Activated CD8-positive, alpha-beta memory T cell treated with anti-CD3 and anti-CD28 coated beads, Interleukin-2, amount 50 U/mL, for 24 hours (primary cell): Measurements from ENCODE around the gene PTPRN.
"Not testable (repeated sequence)": the region's sequence is repeated elsewhere in the genome, so short reads cannot be mapped to it uniquely, and the experiment has no call there.

Experiments used
- DNase-seq: peaks from one replicate; pipeline ENCODE4 v3.0.0-alpha.2; 2020; ENCODE audit errors: extremely low read depth

PTPRN gene

DNA sequence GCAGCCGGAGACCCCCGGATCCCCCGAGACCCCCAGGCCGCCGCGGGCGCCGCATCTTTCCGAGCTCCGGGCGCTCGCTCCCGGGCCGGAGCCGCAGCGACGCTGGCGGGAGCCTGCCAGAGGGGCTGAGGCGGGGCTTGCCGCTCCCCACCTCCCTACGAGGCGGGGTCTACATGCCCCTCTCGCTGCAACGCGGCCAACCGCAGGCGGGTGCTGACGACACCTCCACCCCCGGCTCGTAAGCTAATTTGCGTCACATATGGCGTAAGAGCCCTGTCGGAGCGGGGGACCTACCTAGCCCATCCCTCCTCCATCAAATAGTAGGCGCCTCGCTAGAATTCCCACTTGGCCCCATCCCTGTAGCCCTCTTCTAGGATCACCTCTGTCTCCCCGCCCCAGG lies at the start of gene PTPRN:
Gene PTPRN, minus strand, starts transcription at position 124 of the 400 bp plus-strand sequence. Its CDS starts 69 bp downstream, at position 55.
- DNase-seq, result no peak

DNA sequence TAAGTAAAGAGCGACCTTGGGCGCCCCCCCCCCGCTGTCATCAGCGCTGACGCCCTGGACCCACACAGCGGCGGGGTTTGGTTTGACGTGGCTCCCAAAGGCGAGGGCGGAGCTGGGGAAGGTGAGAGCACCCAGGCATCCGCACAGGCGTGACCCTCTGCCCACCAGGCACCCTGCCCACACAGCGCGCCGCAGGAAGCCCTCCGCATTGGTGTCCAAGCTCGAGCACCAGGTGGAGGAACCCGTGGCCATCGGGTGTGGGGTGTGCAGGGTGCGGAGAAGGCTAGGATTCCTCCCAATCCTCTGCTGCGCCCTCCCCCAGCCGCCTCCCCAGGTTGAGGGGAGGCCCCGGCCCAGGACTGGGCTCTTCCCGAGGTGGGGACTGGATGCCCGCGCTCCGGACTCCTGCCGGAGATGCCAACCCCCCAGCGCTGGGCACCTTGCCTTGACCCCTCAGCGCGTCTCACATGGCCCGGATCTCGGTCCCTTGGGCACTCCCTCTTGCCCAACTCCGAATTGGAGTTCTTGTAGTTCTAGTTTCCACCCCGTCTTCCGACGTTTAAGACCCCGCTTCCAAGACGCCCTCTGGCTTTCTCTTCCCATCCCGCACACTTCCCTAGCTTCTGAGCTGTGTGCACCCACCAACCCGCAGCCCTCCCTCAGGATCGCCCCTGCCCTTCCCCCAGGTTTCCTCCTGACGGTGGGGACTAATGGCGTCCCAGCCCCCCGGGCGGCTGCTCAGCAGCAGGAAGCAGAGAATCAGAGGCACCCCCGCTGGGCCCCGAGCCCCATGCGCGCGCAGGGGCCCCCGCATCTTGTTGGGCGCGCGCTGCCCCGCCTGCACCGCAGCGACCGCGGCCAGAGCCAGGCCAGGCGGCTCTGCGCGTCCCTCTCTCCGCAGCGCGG lies 49.2 kb upstream of the PTPRN start:
- DNase-seq, result no peak

DNA sequence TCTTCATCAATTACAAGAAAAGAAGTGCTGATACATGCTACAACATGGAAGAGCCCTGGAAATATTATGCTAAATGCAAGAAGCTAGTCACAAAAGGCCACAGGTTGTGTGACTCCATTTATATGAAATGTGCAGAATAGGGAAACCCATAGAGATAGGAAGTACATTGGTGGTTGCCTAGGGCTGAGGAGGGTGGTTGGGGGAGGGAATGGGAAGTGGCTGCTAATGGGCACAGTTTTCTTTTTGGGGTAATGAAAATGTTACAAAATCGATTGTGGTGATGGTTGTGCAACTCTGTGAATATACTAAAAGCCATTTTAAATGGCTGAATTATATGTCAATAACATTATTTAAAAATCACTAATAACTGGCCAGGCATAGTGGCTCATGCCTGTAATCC lies 47.6 kb upstream of the PTPRN start:
- DNase-seq, result no peak

DNA sequence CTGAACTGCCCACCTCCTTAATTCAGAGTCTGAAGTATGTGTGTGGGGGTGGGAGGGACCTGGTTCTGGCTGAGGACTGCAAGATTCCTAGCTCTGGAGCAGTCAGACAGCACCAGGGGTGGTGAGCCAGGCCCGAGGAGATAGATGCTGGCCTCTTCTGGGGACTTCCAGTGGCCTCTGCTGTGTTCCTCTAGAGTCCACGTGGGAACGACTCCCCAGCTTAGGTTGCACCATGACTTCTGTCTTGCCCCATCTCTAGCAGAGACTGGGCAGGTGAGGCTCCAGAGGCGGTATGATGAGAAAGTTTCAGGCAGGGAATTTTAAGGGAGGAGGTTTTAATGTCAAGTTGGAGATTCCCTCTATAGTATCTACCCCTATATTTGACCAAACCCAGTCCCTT lies 45.4 kb upstream of the PTPRN start:
- no peak for DNase-seq

DNA sequence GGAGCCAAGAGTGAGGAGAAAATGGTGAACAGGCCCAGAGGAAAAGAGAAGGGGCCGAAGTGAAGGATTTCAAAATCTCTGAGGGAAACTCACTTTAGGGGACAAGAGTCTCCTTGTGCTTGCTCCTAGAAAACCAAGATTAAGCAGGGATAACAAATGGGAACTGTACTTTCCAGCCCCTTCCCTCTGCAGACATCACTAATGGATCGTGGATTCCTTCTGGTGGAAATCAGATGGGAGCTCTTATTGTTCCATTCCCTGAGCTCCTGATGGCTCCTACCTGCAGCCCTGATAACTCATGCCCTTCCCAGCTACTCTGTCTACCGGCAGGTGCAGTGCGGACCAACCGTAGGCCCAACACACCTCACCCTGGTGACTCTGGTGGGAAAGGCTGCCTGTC lies 43.9 kb upstream of the PTPRN start:
- no peak for DNase-seq

DNA sequence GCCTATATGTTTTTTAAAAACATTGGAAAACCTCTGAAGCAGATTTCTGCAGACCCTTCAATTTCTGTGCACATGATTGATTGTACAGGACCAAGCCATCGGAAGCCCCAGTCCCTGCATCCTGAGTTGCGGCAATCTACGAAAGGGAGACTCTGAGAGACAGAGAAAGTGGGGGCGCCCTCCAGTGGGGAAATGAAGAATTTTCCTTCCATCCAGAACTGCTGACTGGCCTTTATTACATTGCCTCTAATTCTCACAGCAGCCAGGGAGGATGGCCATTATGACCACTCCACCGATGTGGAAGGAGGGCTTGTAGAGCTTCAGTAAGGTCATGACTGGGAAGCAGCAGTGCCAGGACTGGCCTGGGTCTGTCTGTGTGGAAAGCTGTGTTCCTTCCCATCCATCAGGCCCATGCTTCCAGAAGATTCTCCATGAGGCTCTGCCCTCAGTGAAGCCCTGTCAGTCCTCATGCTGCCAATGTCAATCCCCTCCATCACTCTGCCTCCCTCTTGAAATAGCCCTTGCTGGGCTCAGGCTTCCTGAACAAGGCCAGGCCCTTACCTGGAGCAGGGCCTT lies 43.3 kb upstream of the PTPRN start:
- DNase-seq, result peak; percentile 43

DNA sequence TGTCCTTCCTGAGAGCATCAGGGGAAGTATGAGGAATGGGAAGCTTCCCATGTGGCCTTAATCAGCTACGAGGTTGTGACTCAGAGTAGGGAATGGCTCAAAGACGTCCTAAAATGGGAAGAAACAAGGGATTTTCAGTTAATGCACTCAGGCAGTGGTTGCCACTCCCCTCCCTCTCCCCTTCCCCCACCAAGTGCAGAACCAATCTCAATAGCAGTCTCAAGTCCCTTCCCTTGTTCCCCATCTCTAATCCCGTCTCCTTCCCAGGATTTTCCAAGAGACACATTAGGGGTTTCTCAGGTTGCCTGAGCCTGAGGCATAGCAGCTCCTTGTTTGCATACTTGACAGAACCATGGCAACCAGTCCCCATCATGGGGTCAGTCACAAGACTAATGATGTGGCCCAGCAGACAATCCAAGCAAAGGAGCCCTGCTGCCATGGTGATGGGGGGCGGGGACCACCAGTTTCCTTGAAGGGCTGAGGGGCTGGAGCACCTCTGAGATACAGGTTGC lies 41.6 kb upstream of the PTPRN start:
- DNase-seq, result no peak

DNA sequence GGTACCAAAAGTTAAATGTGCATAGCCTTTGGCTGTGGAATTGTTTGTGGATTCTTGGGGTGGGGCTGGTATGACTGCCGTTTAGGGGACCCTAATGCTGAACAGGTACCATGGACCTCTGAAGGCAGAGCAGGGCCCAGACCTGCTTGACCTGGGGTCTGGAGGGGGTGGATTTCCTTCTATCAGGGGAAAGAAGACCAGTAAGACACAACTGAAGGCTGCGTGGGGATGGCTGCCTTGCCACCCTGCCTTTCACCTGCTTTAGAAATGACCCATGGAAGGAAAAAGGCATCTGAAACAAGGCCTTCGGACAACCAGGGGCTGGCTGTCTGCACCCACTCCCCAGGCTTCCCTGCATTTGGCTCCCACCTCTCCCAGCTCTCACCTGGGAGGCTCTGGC lies 41.0 kb upstream of the PTPRN start:
- no peak for DNase-seq

DNA sequence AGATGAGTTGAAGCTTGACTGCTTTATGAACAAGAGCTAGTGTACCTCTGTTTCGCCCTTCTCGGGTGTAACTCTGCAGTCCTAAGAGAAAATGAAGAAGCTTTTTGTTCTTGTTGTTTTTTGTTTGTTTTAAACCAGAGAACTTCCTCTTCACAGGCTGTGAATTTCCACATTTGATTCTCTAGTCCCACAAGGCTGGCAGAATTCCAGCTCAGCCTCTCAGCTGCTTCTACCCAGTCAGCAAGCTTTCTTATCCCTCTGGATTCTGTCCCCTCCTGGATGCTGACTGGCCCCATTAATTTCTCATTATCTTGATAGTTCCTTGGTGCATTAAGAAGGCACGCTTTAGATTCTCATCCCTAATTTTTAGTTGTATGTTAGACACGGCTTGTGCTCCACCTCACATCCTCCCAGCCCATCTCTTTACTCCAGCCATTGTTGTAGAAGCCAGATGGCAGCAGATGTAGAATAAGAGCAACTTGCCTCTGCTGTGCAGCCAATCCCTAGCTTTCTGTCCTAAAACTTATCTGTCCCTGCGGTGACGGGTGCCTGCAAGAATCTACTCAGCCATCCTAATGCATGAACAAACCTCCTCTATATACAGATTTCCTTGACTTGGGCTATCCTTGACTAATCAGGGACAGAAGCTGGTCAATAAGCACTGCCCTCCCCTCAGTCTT lies 35.7 kb upstream of the PTPRN start:
- DNase-seq, result no peak

DNA sequence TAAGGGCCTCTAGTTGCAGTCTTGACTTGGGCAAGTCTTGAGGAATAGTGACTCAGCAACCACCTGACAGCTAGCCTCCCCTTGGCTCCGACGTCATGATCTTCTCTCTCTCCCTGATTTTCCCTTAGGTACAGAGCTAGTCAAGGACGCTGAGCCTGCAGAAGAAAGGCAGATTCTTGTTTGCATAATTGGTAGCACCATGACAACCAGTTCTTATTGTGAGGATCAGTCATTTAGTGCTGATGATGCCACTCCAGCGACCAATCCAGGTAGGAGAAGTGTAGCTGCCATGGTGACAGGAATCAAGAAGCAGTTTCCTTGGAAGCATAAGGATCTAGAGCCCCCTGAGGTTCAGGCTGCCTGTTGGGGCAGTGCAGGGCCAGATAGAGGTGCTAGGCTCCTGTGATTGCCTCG lies 26.2 kb upstream of the PTPRN start:
- DNase-seq, result no peak

DNA sequence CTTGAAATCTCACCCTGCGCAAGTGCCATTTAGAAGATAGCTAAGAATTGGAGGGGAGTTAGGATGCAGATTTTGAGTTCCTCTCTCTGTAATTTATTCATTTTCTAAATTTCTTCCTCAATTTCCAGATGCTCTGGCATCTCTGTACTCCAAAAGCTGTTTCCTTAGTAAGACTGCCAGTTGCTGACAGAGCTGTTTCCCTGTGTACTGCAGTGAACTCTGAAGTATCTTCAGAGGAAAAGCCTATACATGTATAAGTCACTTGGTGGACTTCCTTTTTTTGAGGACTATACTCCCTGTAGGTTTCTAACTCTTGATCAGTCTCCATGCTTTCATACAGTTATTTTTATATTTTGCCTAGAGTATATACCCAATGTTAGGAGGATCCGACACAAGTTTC lies 24.9 kb upstream of the PTPRN start:
- no peak for DNase-seq

DNA sequence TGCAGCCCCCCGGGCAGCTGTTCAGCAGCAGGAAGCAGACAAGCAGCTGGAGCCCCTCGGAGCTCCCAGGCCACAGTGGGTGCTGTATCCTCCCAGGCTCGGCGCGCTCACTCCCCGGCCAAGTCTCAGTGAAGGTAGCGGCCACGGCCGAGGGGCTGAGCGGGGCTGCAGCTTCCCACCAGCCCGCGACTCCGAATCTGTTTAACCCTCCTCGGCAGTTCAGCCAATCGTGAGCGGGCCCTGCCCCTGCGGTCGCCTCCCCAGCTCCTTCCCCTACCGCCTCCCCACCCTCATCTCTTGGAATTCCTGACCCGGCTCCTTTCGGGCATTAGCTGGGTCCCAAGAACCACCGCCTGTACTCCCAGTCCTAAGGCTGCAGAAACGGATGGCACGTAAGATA lies 23.3 kb upstream of the PTPRN start, which contains the start of gene RESP18:
Gene RESP18, minus strand, starts transcription at position 203 of the 400 bp plus-strand sequence.
- DNase-seq, result no peak

DNA sequence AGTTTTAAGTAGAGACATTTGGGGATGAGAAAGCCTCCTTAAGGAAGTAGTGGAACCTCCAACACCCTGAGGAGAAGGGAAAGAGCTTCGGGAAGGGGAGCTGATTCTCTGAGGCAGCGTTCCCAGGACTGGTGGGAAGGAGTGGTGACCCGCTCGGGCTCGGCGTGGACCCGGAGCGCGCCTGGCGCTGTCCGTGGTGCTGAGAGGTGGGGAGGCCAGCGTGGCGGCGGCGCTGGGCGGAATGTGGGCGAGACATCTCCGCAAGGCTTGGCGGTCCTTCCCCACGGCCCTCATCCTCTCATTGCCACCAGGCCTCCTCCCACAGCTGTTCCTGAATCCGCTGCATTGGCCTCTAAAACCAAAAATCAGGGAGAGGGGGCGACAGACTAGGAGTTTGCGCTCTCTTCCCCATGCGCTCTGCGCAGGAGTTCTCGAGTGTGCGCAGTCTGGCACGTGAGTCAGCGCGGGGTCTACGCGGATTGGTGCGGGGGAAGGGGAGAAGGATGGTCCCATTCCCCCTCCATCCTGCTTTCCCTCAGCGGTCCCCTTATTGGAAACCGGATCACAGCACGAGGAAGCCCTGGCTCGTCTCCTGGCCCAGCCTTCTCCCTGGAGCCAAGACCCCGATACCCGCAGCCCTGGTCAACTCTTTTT lies 22.5 kb upstream of the PTPRN start:
- DNase-seq, result no peak

DNA sequence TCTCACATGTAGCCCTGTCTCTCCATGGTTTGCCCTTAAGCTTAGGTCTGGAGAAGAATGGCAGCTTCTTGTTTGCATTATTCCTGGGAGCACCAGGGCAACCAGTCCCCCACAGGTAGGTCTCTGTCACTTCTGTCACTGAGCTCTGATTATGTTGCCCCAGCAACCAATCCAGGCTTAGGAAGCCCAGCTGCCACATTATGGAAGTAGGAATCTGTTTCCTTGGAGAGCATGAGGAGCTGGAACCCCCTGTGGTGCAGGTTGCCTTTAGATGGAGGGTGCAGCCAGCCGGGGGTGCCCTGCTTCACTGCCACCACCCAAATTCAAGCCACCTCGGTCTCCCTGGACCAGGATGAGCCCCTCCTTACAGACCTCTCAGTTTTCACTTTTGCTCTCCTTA lies 18.5 kb upstream of the PTPRN start:
- DNase-seq, result no peak

DNA sequence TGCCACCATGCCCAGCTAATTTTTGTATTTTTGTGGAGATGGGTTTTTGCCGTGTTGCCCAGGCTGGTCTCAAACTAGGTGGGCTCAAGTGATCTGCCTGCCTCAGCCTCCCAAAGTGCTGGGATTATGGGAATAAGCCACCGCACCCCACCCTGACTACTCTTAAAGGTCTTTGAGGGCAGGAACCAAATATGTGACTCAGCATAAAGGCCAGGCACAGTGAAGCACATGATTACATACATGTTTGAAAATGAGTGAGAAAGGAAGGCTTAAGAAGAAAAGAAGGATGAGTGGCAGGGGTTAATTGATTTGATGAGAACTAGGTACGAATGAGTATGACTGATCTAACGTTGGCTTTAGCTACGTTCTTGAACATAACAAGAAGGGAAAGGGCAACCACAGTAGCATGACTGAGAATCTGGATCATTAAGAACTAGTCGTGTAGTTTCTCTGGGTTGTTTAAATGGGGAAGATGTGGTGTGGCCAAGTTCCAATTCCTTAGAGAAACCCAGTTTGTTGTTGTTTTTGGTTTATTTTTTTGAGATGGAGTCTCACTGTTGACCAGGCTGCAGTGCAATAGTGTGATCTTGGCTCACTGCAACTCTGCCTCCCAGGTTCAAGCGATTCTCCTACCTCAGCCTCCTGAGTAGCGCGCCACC lies 16.6 kb upstream of the PTPRN start:
- DNase-seq, result no peak

DNA sequence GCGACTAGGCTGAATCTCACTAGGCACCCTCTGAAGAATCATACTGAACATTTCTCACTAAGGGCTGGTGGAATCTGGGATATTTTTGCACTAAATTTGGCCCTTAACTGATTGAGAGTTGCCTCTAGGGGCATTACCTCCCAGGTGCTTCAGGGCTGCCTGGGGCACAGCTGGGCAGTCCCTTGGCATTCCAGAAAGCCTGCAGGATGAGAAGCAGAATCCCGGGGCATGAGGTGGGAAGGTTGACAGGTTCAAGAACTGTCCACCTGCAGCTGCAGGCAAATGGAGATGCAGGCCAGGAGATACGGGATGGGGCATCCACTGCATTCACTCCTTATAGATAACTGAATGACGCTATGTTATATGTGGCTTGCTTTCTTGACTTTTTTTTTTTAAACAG lies 15.9 kb upstream of the PTPRN start:
- no peak for DNase-seq

DNA sequence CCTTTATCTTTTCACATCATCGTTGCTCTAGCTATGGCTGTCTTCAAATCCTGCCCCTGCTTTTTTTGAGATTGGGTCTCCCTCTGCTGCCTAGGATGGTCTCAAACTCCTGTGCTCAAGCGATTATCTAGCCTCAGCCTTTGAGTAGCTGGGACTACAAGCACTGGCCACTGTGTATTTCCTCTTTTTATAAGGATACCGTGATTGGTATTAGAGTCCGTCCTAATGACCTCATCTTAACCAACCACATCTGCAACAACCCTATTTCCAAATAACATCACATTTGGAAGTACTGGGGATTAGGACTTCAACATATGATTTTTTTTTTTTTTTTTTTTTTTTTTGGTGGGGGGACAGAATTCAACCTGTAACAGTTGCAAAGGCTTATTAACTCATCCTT lies 14.2 kb upstream of the PTPRN start:
- DNase-seq, result no peak

DNA sequence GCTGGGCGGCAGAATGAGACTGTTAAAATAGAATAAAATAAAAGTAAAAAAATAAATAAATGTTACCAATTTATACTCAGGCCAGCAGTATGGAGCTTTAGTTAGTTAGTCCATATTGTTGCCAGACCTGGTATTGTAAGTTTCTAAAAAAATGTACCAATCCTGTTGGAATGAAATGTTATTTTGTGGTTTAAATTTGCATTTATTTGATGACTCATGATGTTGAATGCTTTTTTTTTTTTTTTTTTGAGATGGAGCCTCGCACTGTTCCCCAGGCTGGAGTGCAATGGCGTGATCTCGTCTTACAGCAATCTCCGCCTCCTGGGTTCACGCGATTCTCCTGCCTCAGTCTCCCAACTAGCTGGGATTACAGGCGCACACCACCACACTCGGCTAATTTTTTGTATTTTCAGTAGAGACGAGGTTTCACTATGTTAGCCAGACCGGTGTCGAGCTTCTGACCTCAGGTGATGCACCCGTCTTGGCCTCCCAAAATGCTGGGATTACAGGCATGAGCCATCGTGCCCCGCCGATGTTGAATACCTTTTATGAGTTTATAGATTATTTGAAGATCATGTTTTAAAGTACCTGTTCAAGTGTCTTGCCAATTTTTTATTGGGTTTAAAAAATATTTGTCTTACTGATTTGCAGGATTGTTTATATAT lies 5.7 kb upstream of the PTPRN start:
- DNase-seq, result no peak

DNA sequence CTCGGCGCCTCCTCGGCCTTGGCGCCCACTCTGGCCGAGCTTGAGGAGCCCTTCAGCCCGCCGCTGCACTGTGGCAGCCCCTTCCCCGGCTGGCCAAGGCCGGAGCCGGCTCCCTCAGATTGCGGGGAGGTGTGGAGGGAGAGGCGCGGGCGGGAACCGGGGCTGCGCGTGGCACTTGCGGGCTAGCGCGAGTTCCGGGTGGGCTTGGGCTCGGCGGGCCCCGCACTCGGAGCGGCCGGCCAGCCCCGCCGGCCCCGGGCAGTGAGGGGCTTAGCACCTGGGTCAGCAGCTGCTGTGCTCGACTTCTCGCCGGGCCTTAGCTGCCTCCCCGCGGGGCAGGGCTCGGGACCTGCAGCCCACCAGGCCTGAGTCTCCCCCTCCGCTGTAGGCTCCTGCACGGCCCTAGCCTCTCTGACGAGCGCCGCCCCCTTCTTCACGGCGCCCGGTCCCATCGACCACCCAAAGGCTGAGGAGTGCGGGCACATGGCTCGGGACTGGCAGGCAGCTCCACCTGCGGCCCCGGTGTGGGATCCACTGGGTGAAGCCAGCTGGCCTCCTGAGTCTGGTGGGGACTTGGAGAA lies 3.6 kb upstream of the PTPRN start:
- not testable (repeated sequence) for DNase-seq
